Hepatocyte (in vitro differentiated cells): ENCODE measurements around the gene CACNA2D4. TPM values are rescaled to one million over a fixed set of nuclear protein-coding genes. Genes with fewer than 3 reads are reported as not detected.

Experiments
- DNase-seq: peaks from one replicate; pipeline ENCODE4 v3.0.0-alpha.2; 2016; ENCODE audit warnings: low spot score
- H2AFZ ChIP-seq: fragments of 200-600 bp; sonication (generic); 2 replicates; pipeline ENCODE4 v1.6.0; 2016; ENCODE audit warnings: antibody characterized with exemption, mild to moderate bottlenecking
- H3K27ac ChIP-seq: fragments of 200-600 bp; sonication (generic); 2 replicates; pipeline ENCODE4 v1.5.1; 2016; ENCODE audit warnings: mild to moderate bottlenecking
- H3K27me3 ChIP-seq: fragments of 200-600 bp; sonication (generic); 2 replicates; pipeline ENCODE4 v1.6.1; 2016
- H3K36me3 ChIP-seq: fragments of 200-600 bp; sonication (generic); replicated peaks from 2 replicates; pipeline ENCODE4 v1.5.1; 2016; ENCODE audit warnings: low read depth; ENCODE audit not compliant: insufficient read depth
- H3K4me1 ChIP-seq: fragments of 200-600 bp; sonication (generic); 2 replicates; pipeline ENCODE4 v1.5.1; 2016; ENCODE audit warnings: mild to moderate bottlenecking, moderate library complexity; ENCODE audit not compliant: insufficient read depth
- H3K4me2 ChIP-seq: fragments of 200-600 bp; sonication (generic); 2 replicates; pipeline ENCODE4 v1.6.0; 2016
- H3K4me3 ChIP-seq: fragments of 200-600 bp; sonication (generic); 2 replicates; pipeline ENCODE4 v1.5.1; 2016; ENCODE audit warnings: mild to moderate bottlenecking
- H3K79me2 ChIP-seq: fragments of 200-600 bp; sonication (generic); 2 replicates; pipeline ENCODE4 v1.6.0; 2017; ENCODE audit warnings: mild to moderate bottlenecking
- H3K9me2 ChIP-seq: fragments of 200-600 bp; sonication (generic); replicated peaks from 2 replicates; pipeline ENCODE4 v1.6.0; 2017; ENCODE audit warnings: mild to moderate bottlenecking; ENCODE audit not compliant: insufficient read depth
- H3K9me3 ChIP-seq: fragments of 200-600 bp; sonication (generic); 2 replicates; pipeline ENCODE4 v1.5.1; 2016; ENCODE audit warnings: low read depth, mild to moderate bottlenecking
- H4K20me1 ChIP-seq: fragments of 200-600 bp; sonication (generic); 2 replicates; pipeline ENCODE4 v1.6.0; 2016; ENCODE audit warnings: mild to moderate bottlenecking; ENCODE audit not compliant: insufficient read depth, poor library complexity, severe bottlenecking
- CTCF ChIP-seq: fragments of 200-600 bp; sonication (generic); IDR thresholded peaks from 2 replicates; pipeline ENCODE4 v1.5.1; 2016; ENCODE audit warnings: antibody characterized with exemption, mild to moderate bottlenecking; ENCODE audit not compliant: poor library complexity
- EZH2 ChIP-seq: fragments of 200-600 bp; sonication (generic); IDR thresholded peaks from 2 replicates; pipeline ENCODE4 v1.6.1; 2016; ENCODE audit warnings: antibody characterized with exemption, mild to moderate bottlenecking, borderline replicate concordance
- EZH2phosphoT487 ChIP-seq: fragments of 200-600 bp; sonication (generic); IDR thresholded peaks from one replicate; pipeline ENCODE4 v1.6.1; 2018; ENCODE audit warnings: antibody characterized with exemption, mild to moderate bottlenecking, low read depth, moderate library complexity; ENCODE audit not compliant: unreplicated experiment, severe bottlenecking
- WGBS: methylation state at CpG from one replicate; pipeline ENCODE4 v1.1.6; 2016; ENCODE audit warnings: low lambda C conversion rate; ENCODE audit errors: missing lambda C conversion rate; 5-methylcytosine and 5-hydroxymethylcytosine counted together
- polyA plus RNA-seq: library from polyadenylated mRNA; unstranded; fragments of >200 nt; fragmentation: Nextera tagmentation; extraction: Ambion mirVana; gene quantifications from 2 replicates; pipeline ENCODE4 v1.2.1, GENCODE V29; 2016
- total RNA-seq: library from RNA; depleted of rRNA; stranded (reverse); fragments of >200 nt; gene quantifications from 2 replicates; pipeline ENCODE4 v1.2.3, GENCODE V29; 2014

The CACNA2D4 gene
- total and polyA plus RNA-seq, 2 experiments from 2014 or later = 1.3 to 2.1 TPM

GRCh38 chr12:1744932-1745331 lies 173.5 kb downstream of the CACNA2D4 start:
- H3K27me3 ChIP-seq = no peaks in the 10 kb centered on the region
- no peak for TF ChIP-seq EZH2phosphoT487
- no peak for TF ChIP-seq EZH2
- TF ChIP-seq CTCF = no peak
- H3K9me3 ChIP-seq = peaks cover 11% of the 10 kb centered on the region
- no peak overlapping the region for H3K4me2 ChIP-seq
- H3K27ac ChIP-seq = no peak overlapping the region
- no peak for DNase-seq
- H2AFZ ChIP-seq = no peak overlapping the region
- H3K9me2 ChIP-seq = no peaks in the 10 kb centered on the region
- peaks cover 21% of the 10 kb centered on the region for H3K4me1 ChIP-seq
- WGBS = 89% methylated on average over 2 of the region's 2 CpGs
- no peak overlapping the region for H3K4me3 ChIP-seq
- peaks cover 91% of the 10 kb centered on the region for H3K79me2 ChIP-seq
- H4K20me1 ChIP-seq = peaks cover 19% of the 10 kb centered on the region
- no peaks in the 10 kb centered on the region for H3K36me3 ChIP-seq

Other genes starting within 250 kb of the CACNA2D4 start
- 47.3 and 50.7 TPM in 2 replicates for gene ADIPOR2, start 227.6 kb downstream of the CACNA2D4 start, total RNA-seq
- 10.4 and 12.4 TPM in 2 replicates for gene ADIPOR2, start 227.6 kb downstream of the CACNA2D4 start, polyA plus RNA-seq
- not detected in 2 replicates for gene LRTM2, start 98.1 kb downstream of the CACNA2D4 start, total RNA-seq
- gene LRTM2, start 98.1 kb downstream of the CACNA2D4 start, polyA plus RNA-seq = not detected in 2 replicates
- 13.4 and 22.8 TPM in 2 replicates for gene DCP1B, start 85.8 kb upstream of the CACNA2D4 start, total RNA-seq
- 16.7 and 20.9 TPM in 2 replicates for gene DCP1B, start 85.8 kb upstream of the CACNA2D4 start, polyA plus RNA-seq
- 3.8 and 4.0 TPM in 2 replicates for gene CACNA1C, start 134.3 kb upstream of the CACNA2D4 start, total RNA-seq
- 3.2 and 7.9 TPM in 2 replicates for gene CACNA1C, start 134.3 kb upstream of the CACNA2D4 start, polyA plus RNA-seq